Measurements from ENCODE around the gene GLT1D1. TPM values are rescaled to one million over a fixed set of nuclear protein-coding genes. Genes with fewer than 3 reads are reported as not detected.

GLT1D1 gene
- total RNA-seq, 2 experiments from 2014 or later = 0.32 to 0.49 TPM

DNA sequence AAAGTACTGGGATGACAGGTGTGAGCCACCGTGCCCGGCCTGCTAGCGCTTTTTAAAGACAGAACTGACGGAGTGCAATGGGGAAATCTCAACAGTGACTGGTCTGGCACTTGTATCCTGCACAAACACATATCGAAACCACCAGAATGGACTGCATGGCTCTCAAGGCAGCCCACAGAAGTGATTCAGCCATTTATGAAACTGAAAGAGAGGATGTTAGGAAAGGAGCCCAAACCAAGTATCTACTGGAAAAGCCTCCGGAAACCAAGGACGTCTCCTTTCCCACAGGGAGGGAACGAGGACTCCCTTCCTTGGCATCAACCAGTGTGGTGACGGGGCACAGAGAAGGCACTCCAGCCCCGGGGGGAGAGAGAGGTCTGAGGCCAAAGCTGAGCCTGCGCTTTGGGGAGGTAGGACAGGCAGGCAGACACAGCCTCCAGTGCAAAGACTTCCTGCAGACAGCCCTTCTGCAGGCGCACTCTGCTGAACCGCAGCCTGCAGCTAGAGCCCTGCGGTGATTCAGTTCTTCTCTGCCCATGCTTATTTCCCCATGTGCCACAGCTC, 46.0 kb upstream of the GLT1D1 start:
- no peak for ATAC-seq
- intact Hi-C loops (cut with micrococcal nuclease) = no loop called here
- Mint-ChIP-seq H3K27me3 (no peaks in the 10 kb centered on the region), H3K27ac (no peak overlapping the region), H3K36me3 (ENCODE audit: low read depth) (peaks cover 50% of the 10 kb centered on the region), H3K9me3 (no peaks in the 10 kb centered on the region), H3K4me3 (no peak overlapping the region), H3K4me1 (ENCODE audit: low read depth) (peaks cover 23% of the 10 kb centered on the region)
- CTCF ChIA-PET = no interaction called here
- TF ChIP-seq, protein P1, sequence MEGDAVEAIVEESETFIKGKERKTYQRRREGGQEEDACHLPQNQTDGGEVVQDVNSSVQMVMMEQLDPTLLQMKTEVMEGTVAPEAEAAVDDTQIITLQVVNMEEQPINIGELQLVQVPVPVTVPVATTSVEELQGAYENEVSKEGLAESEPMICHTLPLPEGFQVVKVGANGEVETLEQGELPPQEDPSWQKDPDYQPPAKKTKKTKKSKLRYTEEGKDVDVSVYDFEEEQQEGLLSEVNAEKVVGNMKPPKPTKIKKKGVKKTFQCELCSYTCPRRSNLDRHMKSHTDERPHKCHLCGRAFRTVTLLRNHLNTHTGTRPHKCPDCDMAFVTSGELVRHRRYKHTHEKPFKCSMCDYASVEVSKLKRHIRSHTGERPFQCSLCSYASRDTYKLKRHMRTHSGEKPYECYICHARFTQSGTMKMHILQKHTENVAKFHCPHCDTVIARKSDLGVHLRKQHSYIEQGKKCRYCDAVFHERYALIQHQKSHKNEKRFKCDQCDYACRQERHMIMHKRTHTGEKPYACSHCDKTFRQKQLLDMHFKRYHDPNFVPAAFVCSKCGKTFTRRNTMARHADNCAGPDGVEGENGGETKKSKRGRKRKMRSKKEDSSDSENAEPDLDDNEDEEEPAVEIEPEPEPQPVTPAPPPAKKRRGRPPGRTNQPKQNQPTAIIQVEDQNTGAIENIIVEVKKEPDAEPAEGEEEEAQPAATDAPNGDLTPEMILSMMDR (IDR thresholded peaks at IDR 0.05) = no peak
- POLR2A ChIA-PET = interaction anchor here (2.1 kb wide), 1 partner anchor 17 kb away, joined by 6 read pairs; the partner anchor contains the start of gene SLC15A4
- no peak for DNase-seq

DNA sequence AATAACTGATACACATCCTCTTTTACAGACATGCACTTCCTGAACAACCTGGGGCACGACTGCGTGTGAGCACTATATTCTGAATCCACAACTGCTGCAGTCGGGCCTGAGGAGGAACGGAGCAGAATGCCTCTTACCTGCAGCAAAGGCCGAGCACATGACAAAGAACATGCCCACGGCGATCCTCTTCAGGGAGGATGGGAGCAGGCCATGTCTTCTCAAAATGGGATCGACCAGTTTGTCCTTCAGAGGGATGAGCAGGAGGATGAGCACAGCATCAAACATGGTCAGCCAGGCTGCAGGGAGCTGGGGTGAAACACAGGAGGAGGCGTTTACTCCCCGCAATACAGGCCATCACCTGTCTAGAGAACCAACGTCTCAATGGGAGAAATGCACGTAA, 44.6 kb upstream of the GLT1D1 start:
- ChIA-PET CTCF (no interaction called here), POLR2A (no interaction called here)
- H3K36me3 Mint-ChIP-seq (ENCODE audit: low read depth) = peaks cover 50% of the 10 kb centered on the region
- intact Hi-C loops (cut with micrococcal nuclease) = no loop called here
- H3K27me3 Mint-ChIP-seq = no peaks in the 10 kb centered on the region
- no peak for ATAC-seq
- no peak overlapping the region for H3K4me3 Mint-ChIP-seq
- H3K27ac Mint-ChIP-seq = no peak overlapping the region
- TF ChIP-seq, protein P1 (IDR thresholded peaks at IDR 0.05) = no peak
- no peaks in the 10 kb centered on the region for H3K9me3 Mint-ChIP-seq
- peaks cover 28% of the 10 kb centered on the region for H3K4me1 Mint-ChIP-seq (ENCODE audit: low read depth)
- no peak for DNase-seq

DNA sequence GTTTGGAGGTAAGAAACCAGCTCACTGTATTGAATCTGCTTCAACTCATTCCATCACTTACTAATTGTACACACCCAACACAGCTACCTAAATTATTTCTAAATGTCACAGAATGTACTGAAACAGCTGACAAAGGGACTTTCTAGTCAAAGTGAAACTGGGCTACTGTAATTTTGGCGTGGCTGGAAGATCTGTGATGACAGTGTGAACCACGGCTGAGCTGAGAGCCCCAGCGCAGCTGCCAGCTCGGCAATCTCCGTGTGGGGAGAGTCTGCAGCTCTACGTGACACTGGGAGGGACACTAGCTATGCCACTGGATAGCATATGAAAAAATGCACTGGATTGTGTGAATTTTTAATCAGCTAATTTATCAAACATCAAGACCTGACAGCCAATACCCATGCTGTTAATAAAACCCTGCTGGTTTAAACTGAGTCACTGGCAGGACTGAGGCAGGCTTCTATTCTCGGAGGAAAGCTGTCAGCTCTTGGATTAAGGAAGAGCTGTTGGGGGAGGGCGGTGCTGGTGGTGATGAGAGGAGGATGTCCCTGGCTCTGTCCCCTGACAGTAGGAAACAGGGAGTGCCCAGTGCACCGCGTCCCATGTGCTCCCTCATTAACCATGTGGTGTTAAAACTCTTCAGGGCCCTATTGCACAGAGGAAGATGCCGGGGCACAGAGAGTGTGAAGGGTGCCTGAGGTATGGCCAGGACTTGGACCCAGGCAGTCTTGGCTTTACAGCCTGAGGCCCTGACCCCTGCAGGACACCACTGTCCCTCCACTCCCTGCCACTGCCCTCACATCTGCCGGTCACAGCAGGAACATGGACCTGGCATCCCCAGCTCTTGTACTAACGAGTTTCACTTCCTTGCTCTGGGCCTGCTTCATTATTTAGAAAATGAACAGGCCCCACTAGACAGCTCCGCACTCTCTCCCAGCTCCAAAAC, 42.8 kb upstream of the GLT1D1 start:
- intact Hi-C loops (cut with micrococcal nuclease) = no loop called here

DNA sequence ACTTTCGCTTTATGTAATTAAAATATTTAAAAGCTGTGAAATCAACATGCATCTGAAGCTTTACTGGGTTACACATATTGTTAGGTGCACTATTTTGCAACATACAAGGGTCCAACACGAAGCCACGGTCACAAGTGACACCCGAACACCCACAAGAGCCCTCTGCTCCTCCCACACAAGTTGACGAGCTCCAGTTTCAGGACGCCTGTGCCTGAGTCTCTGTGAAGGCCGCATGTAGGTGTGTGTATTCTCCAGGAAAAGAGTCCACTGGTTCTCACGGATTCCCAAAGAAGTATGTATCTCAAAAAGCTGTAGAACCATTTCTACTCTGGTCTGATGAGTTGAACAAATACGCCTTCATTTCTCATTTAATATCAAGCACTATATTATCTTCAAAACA, 41.5 kb upstream of the GLT1D1 start:
- Mint-ChIP-seq H3K36me3 (ENCODE audit: low read depth) (peaks cover 41% of the 10 kb centered on the region), H3K27ac (peak overlapping the region; percentile 49), H3K9me3 (no peaks in the 10 kb centered on the region), H3K27me3 (no peaks in the 10 kb centered on the region), H3K4me3 (no peak overlapping the region), H3K4me1 (ENCODE audit: low read depth) (peaks cover 40% of the 10 kb centered on the region)
- DNase-seq (no peak), ATAC-seq (no peak)
- CTCF ChIA-PET = interaction anchor here (1.4 kb wide), 1 partner anchor 10 kb away, joined by 3 read pairs; no protein-coding TSS in a partner anchor
- TF ChIP-seq, protein P1 (IDR thresholded peaks at IDR 0.05) = no peak
- POLR2A ChIA-PET = no interaction called here
- intact Hi-C loops (cut with micrococcal nuclease) = no loop called here

More for the DNA sequence above, 42.8 kb upstream of the GLT1D1 start:
- Mint-ChIP-seq H3K4me3 (no peak overlapping the region), H3K9me3 (no peaks in the 10 kb centered on the region), H3K36me3 (ENCODE audit: low read depth) (peaks cover 49% of the 10 kb centered on the region), H3K4me1 (ENCODE audit: low read depth) (peaks cover 34% of the 10 kb centered on the region), H3K27me3 (no peaks in the 10 kb centered on the region), H3K27ac (peak overlapping the region; percentile 75)
- DNase-seq (peak; percentile 35), ATAC-seq (peak; percentile 82)
- POLR2A ChIA-PET = interaction anchor here (1.6 kb wide), 1 partner anchor 13 kb away, joined by 6 read pairs; the partner anchor contains the start of gene SLC15A4
- CTCF ChIA-PET = interaction anchor here (2.0 kb wide), 1 partner anchor 27 kb away, joined by 6 read pairs; no protein-coding TSS in a partner anchor
- TF ChIP-seq, protein P1 (IDR thresholded peaks at IDR 0.05) = no peak

DNA sequence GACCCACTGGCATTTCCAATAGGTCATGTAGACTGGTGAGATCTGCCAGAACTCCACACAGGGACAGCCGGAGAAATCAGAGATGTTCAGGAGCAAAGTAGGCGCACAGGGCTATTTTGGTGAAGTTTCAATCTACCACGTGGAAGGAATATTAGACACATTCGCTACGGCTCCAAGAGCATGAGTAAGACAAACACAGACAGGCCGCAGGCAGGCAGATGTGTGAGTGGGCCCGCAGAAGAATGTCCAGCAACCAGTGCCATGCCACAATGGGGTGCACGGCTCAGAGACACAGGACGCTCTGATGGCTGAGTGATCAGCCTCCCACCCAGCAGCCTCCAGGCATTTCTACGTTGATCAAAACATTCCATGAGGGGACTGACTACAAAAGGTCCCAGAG, 39.9 kb upstream of the GLT1D1 start:
- no peak for ATAC-seq
- Mint-ChIP-seq H3K27me3 (no peaks in the 10 kb centered on the region), H3K4me1 (ENCODE audit: low read depth) (peaks cover 55% of the 10 kb centered on the region), H3K4me3 (no peak overlapping the region), H3K9me3 (no peaks in the 10 kb centered on the region), H3K27ac (no peak overlapping the region), H3K36me3 (ENCODE audit: low read depth) (peaks cover 37% of the 10 kb centered on the region)
- TF ChIP-seq, protein P1 (IDR thresholded peaks at IDR 0.05) = no peak
- ChIA-PET CTCF (no interaction called here), POLR2A (no interaction called here)
- intact Hi-C loops (cut with micrococcal nuclease) = no loop called here
- DNase-seq = no peak
